Measurements from ENCODE around the gene NPIPB2.

Gene NPIPB2

GRCh38 chr16:11915644-11916523 is 26.0 kb downstream of the NPIPB2 start, which contains the start of gene GSPT1:
Gene GSPT1 (minus strand): TSS chr16:11915956. CDS start chr16:11915720, 236 bp downstream.
- TF ChIP-seq CTCF (IDR thresholded peaks at IDR 0.05; ENCODE audit: low read depth, low read length), result no peak
- DNase-seq (ENCODE audit: extremely low read depth, low read depth), result peak; percentile 94

- DNase-seq (ENCODE audit: extremely low read depth, low read depth), result no peak
- TF ChIP-seq CTCF (IDR thresholded peaks at IDR 0.05; ENCODE audit: low read depth, low read length), result no peak
Measured at GRCh38 chr16:11915114-11915643, 26.7 kb downstream of the NPIPB2 start.

- no peak for DNase-seq (ENCODE audit: extremely low read depth, low read depth)
- no peak for TF ChIP-seq CTCF (IDR thresholded peaks at IDR 0.05; ENCODE audit: low read depth, low read length)
Measured at GRCh38 chr16:11914210-11915113, 27.4 kb downstream of the NPIPB2 start.

GRCh38 chr16:11913425-11914079 is 28.3 kb downstream of the NPIPB2 start:
- DNase-seq (ENCODE audit: extremely low read depth, low read depth), result no peak
- TF ChIP-seq CTCF (IDR thresholded peaks at IDR 0.05; ENCODE audit: low read depth, low read length), result no peak

GRCh38 chr16:11909653-11910545 is 31.9 kb downstream of the NPIPB2 start:
- TF ChIP-seq CTCF (IDR thresholded peaks at IDR 0.05; ENCODE audit: low read depth, low read length), result no peak
- DNase-seq (ENCODE audit: extremely low read depth, low read depth), result peak; percentile 38
